H1 (cell line): ENCODE measurements around the gene PCCA. TPM values are rescaled to one million over a fixed set of nuclear protein-coding genes. Genes with fewer than 3 reads are reported as not detected.

ENCODE experiments used
- SP4 ChIP-seq: IDR thresholded peaks from 2 replicates; pipeline ENCODE4 v1.6.1; 2012; ENCODE audit warnings: low read length, inconsistent platforms
- polyA plus RNA-seq, 7 experiments: library from polyadenylated mRNA; depleted of rRNA in 3 of 7; stranded (reverse) in 5 of 7; unstranded in 2 of 7; fragments of >200 nt in 5 of 7; fragments of 200-250 nt in 2 of 7; gene quantifications; 1 replicate in 5 of 7; 2 replicates in 1 of 7; 4 replicates in 1 of 7; pipeline versions ENCODE4 v1.2.1 to v1.2.3, GENCODE V29; 2011 to 2013; ENCODE audit warnings: missing spikeins in 2 of 7, mixed read lengths in 2 of 7
- total RNA-seq: library from RNA; stranded (reverse); fragmentation: NEBNext Ultra II Directional; extraction: Animal tissue kit (Norgen Biotek cat#: 25700); gene quantifications from 2 replicates; pipeline ENCODE4 v1.2.1, GENCODE V29; 2021

The PCCA gene
- total and polyA plus RNA-seq, 2 of the 8 experiments (the other 6 are each of a cell fraction or from before 2014, with no cell fraction given): 18.4 to 49.8 TPM

DNA sequence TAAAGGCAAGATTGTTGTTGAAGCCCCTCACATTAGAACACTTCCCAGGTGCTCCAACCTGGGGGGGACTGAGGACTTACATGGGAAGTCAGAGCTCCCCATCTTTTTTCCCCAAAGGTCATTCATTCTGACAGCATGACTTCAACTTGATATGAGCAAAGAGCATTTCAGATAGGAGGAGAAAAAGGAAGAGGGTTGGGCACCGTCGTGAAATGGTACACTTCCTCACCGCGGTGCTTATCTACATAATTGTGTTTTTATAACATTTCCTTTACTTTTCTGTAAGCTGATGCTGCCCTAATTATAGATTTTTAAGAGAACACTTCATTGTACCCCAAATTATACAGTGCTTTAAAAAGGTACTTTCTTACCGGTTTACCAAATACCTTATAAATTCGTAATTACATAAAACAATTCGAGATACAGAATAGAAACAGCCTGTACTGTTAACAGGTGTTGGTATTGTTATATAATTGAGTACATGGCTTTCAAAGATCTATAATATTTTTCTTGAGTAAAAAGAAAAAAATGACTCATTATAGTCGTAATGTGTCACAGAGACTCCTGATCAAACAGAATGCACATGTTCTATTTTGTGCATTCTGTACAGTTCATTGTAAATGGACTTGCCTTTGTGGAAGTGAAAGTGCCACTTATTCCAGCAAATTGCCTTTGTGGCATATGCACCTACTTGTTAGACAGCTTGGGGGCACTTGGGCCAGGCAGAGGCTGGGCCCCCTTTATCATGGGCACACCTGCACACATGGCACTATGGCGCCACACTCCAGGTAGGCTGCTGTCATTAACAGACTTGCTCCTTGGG is 417.9 kb downstream of the PCCA start (continued):
- TF ChIP-seq SP4: no peak
